HG03175 (cell line): ENCODE data around the gene ASB5.

Experiments
- ATAC-seq: cut with Tn5 transposase; IDR thresholded peaks from one replicate; pipeline ENCODE4 v1.9.1; 2021; ENCODE audit warnings: mild to moderate bottlenecking, moderate library complexity; ENCODE audit not compliant: unreplicated experiment

ASB5 gene

GRCh38 chr4:176185051-176185450 lies 84.0 kb downstream of the ASB5 start:
- no peak for ATAC-seq
